Upper lobe of right lung (tissue), 1 donor: ENCODE data around the gene CDH12. TPM values are rescaled to one million over a fixed set of nuclear protein-coding genes. Genes with fewer than 3 reads are reported as not detected.

Source experiments
- ATAC-seq: fragments of 200-7000 bp; cut with Tn5 transposase; one replicate; pipeline ENCODE4 v1.9.1; 2020; ENCODE audit warnings: mild to moderate bottlenecking, moderate library complexity
- DNase-seq: peaks from one replicate; pipeline ENCODE4 v3.0.0-alpha.2; 2020
- H3K27ac ChIP-seq: fragments of 200-600 bp; one replicate; pipeline ENCODE4 v1.8.0; 2022
- H3K27me3 ChIP-seq: fragments of 200-600 bp; one replicate; pipeline ENCODE4 v1.8.0; 2022; ENCODE audit warnings: mild to moderate bottlenecking
- H3K36me3 ChIP-seq: fragments of 200-600 bp; one replicate; pipeline ENCODE4 v1.8.0; 2022
- H3K4me1 ChIP-seq: fragments of 200-600 bp; one replicate; pipeline ENCODE4 v1.8.0; 2022
- H3K4me3 ChIP-seq: fragments of 200-600 bp; one replicate; pipeline ENCODE4 v1.8.0; 2022; ENCODE audit warnings: mild to moderate bottlenecking
- H3K9me3 ChIP-seq: fragments of 200-600 bp; one replicate; pipeline ENCODE4 v1.8.0; 2022
- CTCF ChIP-seq: fragments of 200-600 bp; IDR thresholded peaks from one replicate; pipeline ENCODE4 v1.8.0; 2022; ENCODE audit warnings: antibody characterized with exemption
- intact Hi-C: fragments of 100-400 bp; cut with DNase I; formaldehyde crosslinking; loops from one replicate; pipeline ENCODE4 v1.11.0; 2022
- total RNA-seq: library from RNA; stranded (reverse); fragmentation: NEBNext Ultra II Directional; extraction: Animal tissue kit (Norgen Biotek cat#: 25700); gene quantifications from one replicate; pipeline ENCODE4 v1.2.1, GENCODE V29; 2021
- donor health status: DM: no; HTN: yes; CAD: no; lungs with severe emphysema.

The CDH12 gene
- total RNA-seq, 1 donor from 2014 or later, result not detected

- no peak for TF ChIP-seq CTCF
- no peaks in the 10 kb centered on the region for H3K4me1 ChIP-seq
- ATAC-seq, result no peak
- intact Hi-C loops, result no loop called here
- no peaks in the 10 kb centered on the region for H3K27me3 ChIP-seq
- no peak for DNase-seq
- no peak overlapping the region for H3K4me3 ChIP-seq
- no peak overlapping the region for H3K27ac ChIP-seq
- no peaks in the 10 kb centered on the region for H3K36me3 ChIP-seq
- H3K9me3 ChIP-seq, result no peaks in the 10 kb centered on the region
These were observed 144.3 kb downstream of the CDH12 start for GRCh38 chr5:22708770-22709328.

- no peak overlapping the region for H3K4me3 ChIP-seq
- H3K27ac ChIP-seq, result no peak overlapping the region
- no peak for TF ChIP-seq CTCF
- H3K27me3 ChIP-seq, result no peaks in the 10 kb centered on the region
- DNase-seq (no peak), ATAC-seq (no peak)
- no peaks in the 10 kb centered on the region for H3K9me3 ChIP-seq
- H3K36me3 ChIP-seq, result no peaks in the 10 kb centered on the region
- intact Hi-C loops, result no loop called here
- no peaks in the 10 kb centered on the region for H3K4me1 ChIP-seq
These were observed 146.2 kb downstream of the CDH12 start for GRCh38 chr5:22706901-22707300.

GRCh38 chr5:22699319-22699718, 153.8 kb downstream of the CDH12 start:
- no peak for DNase-seq
- TF ChIP-seq CTCF, result no peak
- H3K4me1 ChIP-seq, result no peaks in the 10 kb centered on the region
- H3K27me3 ChIP-seq, result no peaks in the 10 kb centered on the region
- no peak overlapping the region for H3K27ac ChIP-seq
- intact Hi-C loops, result no loop called here
- no peaks in the 10 kb centered on the region for H3K9me3 ChIP-seq
- ATAC-seq, result no peak
- no peaks in the 10 kb centered on the region for H3K36me3 ChIP-seq
- H3K4me3 ChIP-seq, result no peak overlapping the region

GRCh38 chr5:22693121-22693520, 160.0 kb downstream of the CDH12 start:
- intact Hi-C loops, result no loop called here
- TF ChIP-seq CTCF, result no peak
- H3K36me3 ChIP-seq, result no peaks in the 10 kb centered on the region
- H3K4me1 ChIP-seq, result no peaks in the 10 kb centered on the region
- no peak overlapping the region for H3K27ac ChIP-seq
- no peak for ATAC-seq
- no peaks in the 10 kb centered on the region for H3K9me3 ChIP-seq
- no peak overlapping the region for H3K4me3 ChIP-seq
- no peak for DNase-seq
- no peaks in the 10 kb centered on the region for H3K27me3 ChIP-seq

GRCh38 chr5:22683050-22683449, 170.1 kb downstream of the CDH12 start:
- intact Hi-C loops, result no loop called here
- Histone ChIP-seq H3K27ac (no peak overlapping the region), H3K9me3 (no peaks in the 10 kb centered on the region), H3K4me1 (no peaks in the 10 kb centered on the region), H3K36me3 (no peaks in the 10 kb centered on the region), H3K4me3 (no peak overlapping the region), H3K27me3 (no peaks in the 10 kb centered on the region)
- no peak for ATAC-seq
- no peak for DNase-seq
- TF ChIP-seq CTCF, result no peak

GRCh38 chr5:22678886-22679285, 174.3 kb downstream of the CDH12 start:
- no peak overlapping the region for H3K4me3 ChIP-seq
- no peak overlapping the region for H3K27ac ChIP-seq
- ATAC-seq, result no peak
- no peak for DNase-seq
- H3K36me3 ChIP-seq, result no peaks in the 10 kb centered on the region
- H3K27me3 ChIP-seq, result no peaks in the 10 kb centered on the region
- intact Hi-C loops, result no loop called here
- H3K4me1 ChIP-seq, result no peaks in the 10 kb centered on the region
- no peaks in the 10 kb centered on the region for H3K9me3 ChIP-seq
- TF ChIP-seq CTCF, result no peak
